Gastroesophageal sphincter (tissue), 3 donors: ENCODE measurements around the gene MT1X.

Source experiments
- EP300 ChIP-seq: sonication (generic); formaldehyde crosslinking; IDR thresholded peaks from one replicate; pipeline ENCODE4 v1.6.1; 2017; ENCODE audit warnings: antibody characterized with exemption, mild to moderate bottlenecking
- POLR2A ChIP-seq, 2 donors: fragments of 450-650 bp; IDR thresholded peaks; one replicate each; pipeline ENCODE4 v1.6.1; 2017; ENCODE audit warnings: antibody characterized with exemption in 2 of 2, mild to moderate bottlenecking in 2 of 2, moderate library complexity in 1 of 2
- POLR2AphosphoS5 ChIP-seq: sonication (generic); formaldehyde crosslinking; IDR thresholded peaks from one replicate; pipeline ENCODE4 v1.6.1; 2017; ENCODE audit warnings: antibody characterized with exemption
- TF ChIP-seq, protein P1 (sequence below), 4 experiments: fragments of 200-600 bp in 2 of 4; fragments of 450-650 bp in 2 of 4; sonication (generic) in 1 of 4; IDR thresholded peaks; one replicate each; pipeline ENCODE4 v1.5.1; 2017 to 2019; ENCODE audit warnings: antibody characterized with exemption in 4 of 4, mild to moderate bottlenecking in 2 of 4, moderate library complexity in 2 of 4

DNA sequence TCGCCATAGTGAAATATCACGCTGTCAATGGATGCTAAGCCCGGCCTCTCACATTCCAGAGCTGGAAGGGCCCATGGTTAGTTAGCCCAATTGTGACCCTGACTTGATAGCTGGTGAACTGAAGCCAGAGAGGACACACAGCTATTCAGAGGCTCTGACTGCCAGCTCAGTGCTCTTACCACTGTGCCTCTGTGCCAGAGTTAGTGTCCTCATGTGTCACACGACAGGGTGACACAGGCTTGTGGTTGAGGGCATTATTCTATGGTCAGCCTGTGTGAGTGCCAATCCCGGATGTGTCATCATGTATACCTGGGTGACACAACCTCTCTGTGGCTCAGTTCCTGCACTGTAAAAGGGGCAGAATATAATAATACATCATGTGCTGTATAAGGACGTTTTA, 2.5 kb upstream of the MT1X start:
- TF ChIP-seq EP300: no peak
- TF ChIP-seq, protein P1, sequence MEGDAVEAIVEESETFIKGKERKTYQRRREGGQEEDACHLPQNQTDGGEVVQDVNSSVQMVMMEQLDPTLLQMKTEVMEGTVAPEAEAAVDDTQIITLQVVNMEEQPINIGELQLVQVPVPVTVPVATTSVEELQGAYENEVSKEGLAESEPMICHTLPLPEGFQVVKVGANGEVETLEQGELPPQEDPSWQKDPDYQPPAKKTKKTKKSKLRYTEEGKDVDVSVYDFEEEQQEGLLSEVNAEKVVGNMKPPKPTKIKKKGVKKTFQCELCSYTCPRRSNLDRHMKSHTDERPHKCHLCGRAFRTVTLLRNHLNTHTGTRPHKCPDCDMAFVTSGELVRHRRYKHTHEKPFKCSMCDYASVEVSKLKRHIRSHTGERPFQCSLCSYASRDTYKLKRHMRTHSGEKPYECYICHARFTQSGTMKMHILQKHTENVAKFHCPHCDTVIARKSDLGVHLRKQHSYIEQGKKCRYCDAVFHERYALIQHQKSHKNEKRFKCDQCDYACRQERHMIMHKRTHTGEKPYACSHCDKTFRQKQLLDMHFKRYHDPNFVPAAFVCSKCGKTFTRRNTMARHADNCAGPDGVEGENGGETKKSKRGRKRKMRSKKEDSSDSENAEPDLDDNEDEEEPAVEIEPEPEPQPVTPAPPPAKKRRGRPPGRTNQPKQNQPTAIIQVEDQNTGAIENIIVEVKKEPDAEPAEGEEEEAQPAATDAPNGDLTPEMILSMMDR (IDR thresholded peaks at IDR 0.05): no peak
- TF ChIP-seq POLR2AphosphoS5: no peak
- no peak for TF ChIP-seq POLR2A (IDR thresholded peaks at IDR 0.05)
